ENCODE results near the gene CCDC51. TPM values are rescaled to one million over a fixed set of nuclear protein-coding genes. Genes with fewer than 3 reads are reported as not detected.

The CCDC51 gene
- 20.9 and 25.3 TPM in 2 replicates for total RNA-seq

GRCh38 chr3:48439820-48440589, at the start of gene CCDC51, which contains the start of gene TMA7:
CCDC51 (minus strand) TSS chr3:48440119; CDS start chr3:48435128, 4,991 bp downstream.
TMA7 (plus strand) TSS chr3:48440257; CDS start chr3:48440297, 40 bp downstream.

GRCh38 chr3:48446425-48447193, 6.7 kb upstream of the CCDC51 start, which contains the start of gene ATRIP:
ATRIP (plus strand) TSS chr3:48446737; CDS start chr3:48446846, 109 bp downstream.

GRCh38 chr3:48429960-48430707, 9.8 kb downstream of the CCDC51 start, which contains the start of gene PLXNB1:
PLXNB1 (minus strand) TSS chr3:48430086; CDS start chr3:48424611, 5,475 bp downstream.

Other genes with a start within 250 kb of the CCDC51 start
- not detected in 2 replicates for gene CAMP, start 216.6 kb downstream of the CCDC51 start, total RNA-seq
- 2.3 and 5.1 TPM in 2 replicates for gene ZNF589, start 199.0 kb downstream of the CCDC51 start, total RNA-seq
- gene NME6, start 138.8 kb downstream of the CCDC51 start, total RNA-seq: 17.2 and 27.2 TPM in 2 replicates
- gene SPINK8, start 106.5 kb downstream of the CCDC51 start, total RNA-seq: not detected in 2 replicates
- 0.28 TPM in 1 of 2 replicates, not detected in the other for gene FBXW12, start 67.9 kb downstream of the CCDC51 start, total RNA-seq
- 5.6 and 25.4 TPM in 2 replicates for gene PLXNB1, start 10.0 kb downstream of the CCDC51 start, total RNA-seq
- 244 and 387 TPM in 2 replicates for gene TMA7, start 138 bp upstream of the CCDC51 start, total RNA-seq
- gene ATRIP, start 6.6 kb upstream of the CCDC51 start, total RNA-seq: 4.8 and 11.9 TPM in 2 replicates
- gene SHISA5, start 64.1 kb upstream of the CCDC51 start, total RNA-seq: 87.1 and 100 TPM in 2 replicates
- gene PFKFB4, start 116.7 kb upstream of the CCDC51 start, total RNA-seq: 20.3 and 50.2 TPM in 2 replicates
- gene UCN2, start 123.7 kb upstream of the CCDC51 start, total RNA-seq: 0.58 and 0.85 TPM in 2 replicates
- 9.8 and 20.3 TPM in 2 replicates for gene COL7A1, start 155.2 kb upstream of the CCDC51 start, total RNA-seq
- 254 and 423 TPM in 2 replicates for gene UQCRC1, start 169.5 kb upstream of the CCDC51 start, total RNA-seq
- 0.56 TPM in 1 of 2 replicates, not detected in the other for gene TMEM89, start 181.7 kb upstream of the CCDC51 start, total RNA-seq
- gene SLC26A6, start 195.3 kb upstream of the CCDC51 start, total RNA-seq: 12.8 and 26.2 TPM in 2 replicates
- 0.38 and 0.85 TPM in 2 replicates for gene CELSR3, start 222.8 kb upstream of the CCDC51 start, total RNA-seq
- gene NCKIPSD, start 245.8 kb upstream of the CCDC51 start, total RNA-seq: 12.1 and 18.0 TPM in 2 replicates